CD4-positive, alpha-beta T cell (primary cell): Measurements from ENCODE around the gene DTNB. TPM values are rescaled to one million over a fixed set of nuclear protein-coding genes. Genes with fewer than 3 reads are reported as not detected.

Experiments used
- ATAC-seq: fragments of 200-7000 bp; cut with Tn5 transposase; one replicate; pipeline ENCODE4 v1.10.0; 2022; ENCODE audit warnings: mild to moderate bottlenecking; ENCODE audit not compliant: poor library complexity
- CTCF ChIA-PET: fragments of 350-600 bp; sonication (Branson Sonifier 250); formaldehyde crosslinking; loops from one replicate; lab custom pipeline; 2021; ENCODE audit warnings: antibody characterized with exemption, inconsistent platforms; lab: Charles Lee
- POLR2A ChIA-PET: fragments of 350-600 bp; sonication (Branson Sonifier 250); formaldehyde crosslinking; loops from one replicate; lab custom pipeline; 2021; ENCODE audit warnings: antibody characterized with exemption, inconsistent platforms; lab: Charles Lee
- DNase-seq, 14 experiments: peaks; one replicate each; pipeline ENCODE4 v3.0.0-alpha.2; 2013 to 2020; ENCODE audit warnings: mixed read lengths in 2 of 14
- H3K27ac ChIP-seq, 2 donors: one replicate each; pipeline versions ENCODE4 v1.5.1 to v1.7.0; 2013; ENCODE audit warnings: low read length in 2 of 2, low read depth in 1 of 2, mild to moderate bottlenecking in 1 of 2
- H3K27me3 ChIP-seq, 2 experiments: 1 replicate in 1 of 2; 2 replicates in 1 of 2; pipeline versions ENCODE4 v1.6.1 to v1.7.0; 2013; ENCODE audit warnings: low read length in 2 of 2, control low read depth in 1 of 2, mild to moderate bottlenecking in 1 of 2, moderate library complexity in 1 of 2; ENCODE audit not compliant: insufficient read depth in 2 of 2, control insufficient read depth in 1 of 2
- H3K36me3 ChIP-seq: one replicate; pipeline ENCODE4 v1.6.1; 2013; ENCODE audit warnings: low read length, control low read depth; ENCODE audit not compliant: insufficient read depth
- H3K4me1 ChIP-seq: one replicate; pipeline ENCODE4 v1.6.1; 2013; ENCODE audit warnings: low read length, control low read depth; ENCODE audit not compliant: insufficient read depth
- H3K4me3 ChIP-seq: one replicate; pipeline ENCODE4 v1.5.1; 2013; ENCODE audit warnings: mild to moderate bottlenecking, low read length, moderate library complexity
- H3K9me3 ChIP-seq, 2 experiments: 1 replicate in 1 of 2; 2 replicates in 1 of 2; pipeline versions ENCODE4 v1.6.1 to v1.7.0; 2013; ENCODE audit warnings: low read length in 2 of 2, mild to moderate bottlenecking in 2 of 2, control low read depth in 1 of 2, moderate library complexity in 1 of 2; ENCODE audit not compliant: control insufficient read depth in 1 of 2, insufficient read depth in 1 of 2
- H3K27ac Mint-ChIP-seq: one replicate; pipeline ENCODE4 v1.8.0; 2020; ENCODE audit warnings: mixed read lengths
- H3K27me3 Mint-ChIP-seq: one replicate; pipeline ENCODE4 v1.8.0; 2021; ENCODE audit warnings: mixed read lengths
- H3K36me3 Mint-ChIP-seq: one replicate; pipeline ENCODE4 v1.8.0; 2021; ENCODE audit warnings: low read depth, mixed read lengths
- H3K4me1 Mint-ChIP-seq: one replicate; pipeline ENCODE4 v1.8.0; 2021; ENCODE audit warnings: low read depth, mixed read lengths
- H3K4me3 Mint-ChIP-seq: one replicate; pipeline ENCODE4 v1.8.0; 2020; ENCODE audit warnings: mild to moderate bottlenecking, mixed read lengths
- H3K9me3 Mint-ChIP-seq: one replicate; pipeline ENCODE4 v1.8.0; 2020; ENCODE audit warnings: mixed read lengths
- intact Hi-C, 2 experiments: fragments of 100-400 bp; cut with DNase I in 1 of 2; cut with micrococcal nuclease in 1 of 2; formaldehyde crosslinking; loops; one replicate each; pipeline versions ENCODE4 v1.15.1 to v1.9.0; 2023 to 2025; cut with DNase I, micrococcal nuclease
- total RNA-seq, 174 experiments: library from RNA in 2 of 174; stranded (reverse) in 2 of 174; gene quantifications; one replicate each; pipeline ENCODE4 v1.2.3 and lab custom pipeline; 2021 to 2026
- TF ChIP-seq, protein P1 (sequence below): fragments of 200-600 bp; IDR thresholded peaks from one replicate; pipeline ENCODE4 v1.8.0; 2022; ENCODE audit warnings: antibody characterized with exemption, mild to moderate bottlenecking

Gene DTNB
- total RNA-seq, 2 experiments from 2014 or later = 30.1 to 33.6 TPM

DNA sequence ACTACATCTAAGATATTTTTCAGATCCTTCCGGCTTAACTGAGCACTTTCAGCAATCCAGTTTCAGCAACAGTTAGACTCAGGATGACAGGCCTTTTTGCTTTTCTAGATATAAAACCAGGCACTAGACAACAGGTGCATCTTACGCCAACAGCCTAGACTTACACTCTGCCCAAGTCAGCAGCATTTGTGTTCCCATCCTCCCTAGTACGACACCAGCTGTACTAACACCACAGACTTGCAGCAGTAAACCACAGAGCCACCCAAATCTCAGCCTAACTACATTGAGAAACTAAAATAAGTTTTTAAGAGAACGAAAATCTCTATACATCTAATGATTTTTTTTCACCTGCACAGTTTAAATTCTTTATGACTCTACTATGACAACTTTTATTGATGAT is 241.8 kb downstream of the DTNB start:
- no peak overlapping the region for H3K27ac ChIP-seq
- intact Hi-C loops = no loop called here
- ATAC-seq (no peak), DNase-seq (peak in 1 of 14 experiments; percentile 8)
- no peak overlapping the region for H3K4me3 Mint-ChIP-seq
- H3K27me3 ChIP-seq = no peaks in the 10 kb centered on the region
- no peaks in the 10 kb centered on the region for H3K4me1 ChIP-seq
- ChIA-PET POLR2A (no interaction called here), CTCF (no interaction called here)
- no peaks in the 10 kb centered on the region for H3K9me3 Mint-ChIP-seq
- H3K27me3 Mint-ChIP-seq = no peaks in the 10 kb centered on the region
- H3K9me3 ChIP-seq = no peaks in the 10 kb centered on the region
- peaks cover 66% of the 10 kb centered on the region for H3K36me3 Mint-ChIP-seq
- H3K4me3 ChIP-seq = no peak overlapping the region
- H3K4me1 Mint-ChIP-seq = no peaks in the 10 kb centered on the region
- TF ChIP-seq, protein P1, sequence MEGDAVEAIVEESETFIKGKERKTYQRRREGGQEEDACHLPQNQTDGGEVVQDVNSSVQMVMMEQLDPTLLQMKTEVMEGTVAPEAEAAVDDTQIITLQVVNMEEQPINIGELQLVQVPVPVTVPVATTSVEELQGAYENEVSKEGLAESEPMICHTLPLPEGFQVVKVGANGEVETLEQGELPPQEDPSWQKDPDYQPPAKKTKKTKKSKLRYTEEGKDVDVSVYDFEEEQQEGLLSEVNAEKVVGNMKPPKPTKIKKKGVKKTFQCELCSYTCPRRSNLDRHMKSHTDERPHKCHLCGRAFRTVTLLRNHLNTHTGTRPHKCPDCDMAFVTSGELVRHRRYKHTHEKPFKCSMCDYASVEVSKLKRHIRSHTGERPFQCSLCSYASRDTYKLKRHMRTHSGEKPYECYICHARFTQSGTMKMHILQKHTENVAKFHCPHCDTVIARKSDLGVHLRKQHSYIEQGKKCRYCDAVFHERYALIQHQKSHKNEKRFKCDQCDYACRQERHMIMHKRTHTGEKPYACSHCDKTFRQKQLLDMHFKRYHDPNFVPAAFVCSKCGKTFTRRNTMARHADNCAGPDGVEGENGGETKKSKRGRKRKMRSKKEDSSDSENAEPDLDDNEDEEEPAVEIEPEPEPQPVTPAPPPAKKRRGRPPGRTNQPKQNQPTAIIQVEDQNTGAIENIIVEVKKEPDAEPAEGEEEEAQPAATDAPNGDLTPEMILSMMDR = no peak
- no peak overlapping the region for H3K27ac Mint-ChIP-seq
- no peaks in the 10 kb centered on the region for H3K36me3 ChIP-seq

GRCh38 chr2:25430556-25430955 is 242.8 kb downstream of the DTNB start:
- Mint-ChIP-seq H3K36me3 (peaks cover 70% of the 10 kb centered on the region), H3K4me3 (no peak overlapping the region), H3K27ac (no peak overlapping the region), H3K27me3 (no peaks in the 10 kb centered on the region), H3K9me3 (no peaks in the 10 kb centered on the region), H3K4me1 (no peaks in the 10 kb centered on the region)
- Histone ChIP-seq H3K4me3 (no peak overlapping the region), H3K36me3 (no peaks in the 10 kb centered on the region), H3K9me3 (no peaks in the 10 kb centered on the region), H3K27ac (no peak overlapping the region), H3K4me1 (no peaks in the 10 kb centered on the region), H3K27me3 (no peaks in the 10 kb centered on the region)
- TF ChIP-seq, protein P1 = no peak
- ChIA-PET CTCF (interaction anchor here (1.1 kb wide), 1 partner anchor 68 kb away, joined by 3 read pairs; no protein-coding TSS in a partner anchor), POLR2A (no interaction called here)
- ATAC-seq = no peak
- no peak for DNase-seq
- intact Hi-C loops = no loop called here

- H3K4me3 Mint-ChIP-seq = no peak overlapping the region
- POLR2A ChIA-PET = no interaction called here
- TF ChIP-seq, protein P1 = no peak
- no peak for DNase-seq
- Histone ChIP-seq H3K36me3 (no peaks in the 10 kb centered on the region), H3K9me3 (no peaks in the 10 kb centered on the region), H3K4me3 (no peak overlapping the region), H3K27ac (no peak overlapping the region), H3K27me3 (no peaks in the 10 kb centered on the region), H3K4me1 (no peaks in the 10 kb centered on the region)
- H3K4me1 Mint-ChIP-seq = no peaks in the 10 kb centered on the region
- no peak overlapping the region for H3K27ac Mint-ChIP-seq
- CTCF ChIA-PET = no interaction called here
- peaks cover 40% of the 10 kb centered on the region for H3K36me3 Mint-ChIP-seq
- no peak for ATAC-seq
- intact Hi-C loops = loop anchor here in 1 of 2 experiments (10.0 kb wide), 1 partner anchor 708 kb away; no protein-coding TSS in a partner anchor
- H3K9me3 Mint-ChIP-seq = no peaks in the 10 kb centered on the region
- H3K27me3 Mint-ChIP-seq = no peaks in the 10 kb centered on the region
Observed at GRCh38 chr2:25426326-25426725, 247.1 kb downstream of the DTNB start.
